ENCODE measurements around the gene IRX3.
A peak's percentile ranks its signal among the peaks of the same experiment; 100 is the strongest.

The IRX3 gene

DNA sequence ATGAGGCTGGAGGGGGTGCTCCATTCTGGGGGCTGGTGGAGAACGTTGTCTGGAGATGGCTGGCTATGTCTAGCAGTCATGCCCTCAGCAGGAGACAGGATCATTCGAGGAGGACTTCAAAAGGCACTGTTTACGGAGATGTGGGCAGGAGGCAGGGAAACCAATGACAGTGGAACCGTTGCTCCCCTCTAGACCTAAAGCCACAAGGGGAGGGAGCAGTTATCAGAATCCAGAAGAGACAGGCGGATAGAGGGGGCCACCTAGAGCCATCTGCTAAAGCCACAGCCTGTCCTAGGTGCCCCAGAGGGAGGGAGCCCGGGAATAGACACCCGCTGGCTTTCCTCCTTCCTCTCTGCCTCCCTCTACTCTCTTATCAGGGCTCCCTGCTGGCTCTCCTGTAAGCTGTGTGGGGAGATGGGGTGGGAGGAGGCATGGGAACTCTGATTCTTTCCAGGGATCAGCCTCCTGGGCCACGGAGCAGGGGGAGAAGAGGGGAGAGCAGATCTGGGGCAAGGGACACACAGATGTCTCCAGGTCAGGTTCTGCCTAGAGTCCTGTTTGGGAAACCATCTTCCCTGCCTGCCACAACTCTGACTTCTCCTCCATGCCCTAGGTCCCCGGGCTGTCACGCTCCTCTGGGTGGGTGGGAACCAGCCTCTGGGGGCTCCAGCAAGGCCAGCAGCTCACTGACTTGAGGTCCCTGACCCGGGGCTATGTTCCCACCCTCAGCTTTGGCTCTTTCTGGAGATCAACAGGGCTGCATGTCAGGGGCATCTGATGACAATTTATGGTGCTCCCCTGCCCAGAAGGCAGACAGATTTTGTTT, 42.3 kb downstream of the IRX3 start:
- TF ChIP-seq TCF4 (CRISPR knock-in tag; IDR thresholded peaks at IDR 0.05; ENCODE audit: borderline replicate concordance) (no peak), BACH2 (CRISPR knock-in tag; IDR thresholded peaks at IDR 0.05; ENCODE audit: borderline replicate concordance) (no peak)
- ATAC-seq, result no peak

DNA sequence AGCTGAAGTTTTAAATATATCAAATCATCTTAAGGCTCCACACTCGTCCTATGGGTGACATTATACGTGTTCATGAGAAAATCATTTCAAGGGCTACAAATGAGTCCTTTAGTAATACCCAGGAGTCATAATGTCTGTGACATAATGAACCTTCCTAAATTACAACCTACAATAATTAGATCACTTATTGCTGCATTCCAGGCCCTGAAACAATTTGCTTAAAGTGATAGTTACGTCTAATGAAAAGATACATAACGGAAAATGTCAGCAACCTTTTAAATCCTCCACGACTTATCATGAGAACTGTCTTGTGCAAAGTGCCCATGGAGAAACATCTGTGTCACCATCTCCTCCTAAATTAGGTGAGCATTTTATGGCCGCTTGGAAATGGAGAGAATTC, 43.4 kb downstream of the IRX3 start:
- no peak for ATAC-seq

GRCh38 chr16:54242199-54242598, 44.4 kb downstream of the IRX3 start:
- TF ChIP-seq ZNF565 (CRISPR knock-in tag; conservative IDR thresholded peaks at IDR 0.05; ENCODE audit: low read depth), result no peak
- no peak for TF ChIP-seq ESRRG (CRISPR knock-in tag; IDR thresholded peaks at IDR 0.05)
- no peak for TF ChIP-seq ARNTL (CRISPR knock-in tag; IDR thresholded peaks at IDR 0.05; ENCODE audit: borderline replicate concordance, low read depth)
- no peak for TF ChIP-seq ISL1 (CRISPR knock-in tag; IDR thresholded peaks at IDR 0.05)
- TF ChIP-seq, protein P1, sequence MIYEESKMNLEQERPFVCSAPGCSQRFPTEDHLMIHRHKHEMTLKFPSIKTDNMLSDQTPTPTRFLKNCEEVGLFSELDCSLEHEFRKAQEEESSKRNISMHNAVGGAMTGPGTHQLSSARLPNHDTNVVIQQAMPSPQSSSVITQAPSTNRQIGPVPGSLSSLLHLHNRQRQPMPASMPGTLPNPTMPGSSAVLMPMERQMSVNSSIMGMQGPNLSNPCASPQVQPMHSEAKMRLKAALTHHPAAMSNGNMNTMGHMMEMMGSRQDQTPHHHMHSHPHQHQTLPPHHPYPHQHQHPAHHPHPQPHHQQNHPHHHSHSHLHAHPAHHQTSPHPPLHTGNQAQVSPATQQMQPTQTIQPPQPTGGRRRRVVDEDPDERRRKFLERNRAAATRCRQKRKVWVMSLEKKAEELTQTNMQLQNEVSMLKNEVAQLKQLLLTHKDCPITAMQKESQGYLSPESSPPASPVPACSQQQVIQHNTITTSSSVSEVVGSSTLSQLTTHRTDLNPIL (CRISPR knock-in tag; IDR thresholded peaks at IDR 0.05; ENCODE audit: low read depth), result no peak
- no peak for TF ChIP-seq TSHZ2 (CRISPR knock-in tag; IDR thresholded peaks at IDR 0.05)
- TF ChIP-seq TCF4 (CRISPR knock-in tag; IDR thresholded peaks at IDR 0.05; ENCODE audit: borderline replicate concordance), result no peak
- no peak for TF ChIP-seq TOX (CRISPR knock-in tag; IDR thresholded peaks at IDR 0.05; ENCODE audit: borderline replicate concordance)
- TF ChIP-seq ZFP30 (CRISPR knock-in tag; IDR thresholded peaks at IDR 0.05), result no peak
- no peak for TF ChIP-seq GLIS3 (CRISPR knock-in tag; IDR thresholded peaks at IDR 0.05)
- TF ChIP-seq PATZ1 (CRISPR knock-in tag; IDR thresholded peaks at IDR 0.05; ENCODE audit: borderline replicate concordance), result no peak
- no peak for TF ChIP-seq PPARA (CRISPR knock-in tag; IDR thresholded peaks at IDR 0.05; ENCODE audit: borderline replicate concordance)
- peak; percentile 55; the same call in 2 of the 3 replicates for ATAC-seq

More for the DNA sequence above, 43.4 kb downstream of the IRX3 start:
- TF ChIP-seq SNAI2 (CRISPR knock-in tag; IDR thresholded peaks at IDR 0.05) (no peak), ZNF565 (CRISPR knock-in tag; conservative IDR thresholded peaks at IDR 0.05; ENCODE audit: low read depth) (no peak), ZNF8 (CRISPR knock-in tag; IDR thresholded peaks at IDR 0.05) (no peak), GLIS3 (CRISPR knock-in tag; IDR thresholded peaks at IDR 0.05) (no peak), ARNTL (CRISPR knock-in tag; IDR thresholded peaks at IDR 0.05; ENCODE audit: borderline replicate concordance, low read depth) (no peak), PPARA (CRISPR knock-in tag; IDR thresholded peaks at IDR 0.05; ENCODE audit: borderline replicate concordance) (no peak), ESRRG (CRISPR knock-in tag; IDR thresholded peaks at IDR 0.05) (no peak), ISL1 (CRISPR knock-in tag; IDR thresholded peaks at IDR 0.05) (no peak), ZFP30 (CRISPR knock-in tag; IDR thresholded peaks at IDR 0.05) (no peak)
- TF ChIP-seq, protein P1 (CRISPR knock-in tag; IDR thresholded peaks at IDR 0.05; ENCODE audit: low read depth), result no peak

- TF ChIP-seq ZNF70 (CRISPR knock-in tag; IDR thresholded peaks at IDR 0.05) (no peak), GLIS3 (CRISPR knock-in tag; IDR thresholded peaks at IDR 0.05) (no peak), CSDC2 (CRISPR knock-in tag; IDR thresholded peaks at IDR 0.05) (no peak), SNAI2 (CRISPR knock-in tag; IDR thresholded peaks at IDR 0.05) (no peak)
- TF ChIP-seq, protein P2, sequence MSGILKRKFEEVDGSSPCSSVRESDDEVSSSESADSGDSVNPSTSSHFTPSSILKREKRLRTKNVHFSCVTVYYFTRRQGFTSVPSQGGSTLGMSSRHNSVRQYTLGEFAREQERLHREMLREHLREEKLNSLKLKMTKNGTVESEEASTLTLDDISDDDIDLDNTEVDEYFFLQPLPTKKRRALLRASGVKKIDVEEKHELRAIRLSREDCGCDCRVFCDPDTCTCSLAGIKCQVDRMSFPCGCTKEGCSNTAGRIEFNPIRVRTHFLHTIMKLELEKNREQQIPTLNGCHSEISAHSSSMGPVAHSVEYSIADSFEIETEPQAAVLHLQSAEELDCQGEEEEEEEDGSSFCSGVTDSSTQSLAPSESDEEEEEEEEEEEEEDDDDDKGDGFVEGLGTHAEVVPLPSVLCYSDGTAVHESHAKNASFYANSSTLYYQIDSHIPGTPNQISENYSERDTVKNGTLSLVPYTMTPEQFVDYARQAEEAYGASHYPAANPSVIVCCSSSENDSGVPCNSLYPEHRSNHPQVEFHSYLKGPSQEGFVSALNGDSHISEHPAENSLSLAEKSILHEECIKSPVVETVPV (CRISPR knock-in tag; IDR thresholded peaks at IDR 0.05), result no peak
- no peak for ATAC-seq
Observed at GRCh38 chr16:54241525-54241924, 45.1 kb downstream of the IRX3 start.

Measured in SK-N-SH treated with all-trans-retinoic acid at 6 μM for 48 hours (cell line).